Mesenchymal stem cell (in vitro differentiated cells and primary cell): Measurements from ENCODE around the gene PPP2R3C.
A peak's percentile ranks its signal among the peaks of the same experiment; 100 is the strongest.

Experiments used
- DNase-seq: peaks from one replicate; pipeline ENCODE4 v3.0.0-alpha.2; 2013
- H2AFZ ChIP-seq: one replicate; pipeline ENCODE4 v1.6.1; 2013; ENCODE audit warnings: low read depth, mild to moderate bottlenecking, control low read depth, inconsistent platforms, low read length, moderate library complexity
- H2AK5ac ChIP-seq: 2 replicates; pipeline ENCODE4 v1.6.1; 2013; ENCODE audit warnings: low read length, moderate library complexity, mild to moderate bottlenecking, inconsistent platforms; ENCODE audit not compliant: severe bottlenecking
- H2BK120ac ChIP-seq: one replicate; pipeline ENCODE4 v1.6.1; 2013; ENCODE audit warnings: low read depth, mild to moderate bottlenecking, inconsistent platforms, low read length, moderate library complexity
- H2BK12ac ChIP-seq, 2 experiments: one replicate each; pipeline ENCODE4 v1.6.1; 2013; ENCODE audit warnings: inconsistent platforms in 2 of 2, low read length in 2 of 2, mild to moderate bottlenecking in 2 of 2, moderate library complexity in 2 of 2, control low read depth in 1 of 2
- H2BK15ac ChIP-seq: one replicate; pipeline ENCODE4 v1.6.1; 2013; ENCODE audit warnings: mild to moderate bottlenecking, low read depth, inconsistent platforms; ENCODE audit not compliant: poor library complexity, severe bottlenecking
- H2BK5ac ChIP-seq: 2 replicates; pipeline ENCODE4 v1.6.1; 2013; ENCODE audit warnings: low read depth, mild to moderate bottlenecking, low read length, control low read depth, inconsistent platforms; ENCODE audit not compliant: poor library complexity, severe bottlenecking
- H3K14ac ChIP-seq, 2 experiments: one replicate each; pipeline ENCODE4 v1.6.1; 2013; ENCODE audit warnings: inconsistent platforms in 2 of 2, low read length in 2 of 2, control low read depth in 1 of 2, mild to moderate bottlenecking in 1 of 2, moderate library complexity in 1 of 2
- H3K18ac ChIP-seq, 2 experiments: one replicate each; pipeline ENCODE4 v1.6.1; 2013; ENCODE audit warnings: inconsistent platforms in 2 of 2, low read length in 2 of 2, control low read depth in 1 of 2, low read depth in 1 of 2, mild to moderate bottlenecking in 1 of 2
- H3K23ac ChIP-seq, 2 experiments: one replicate each; pipeline ENCODE4 v1.6.1; 2013; ENCODE audit warnings: inconsistent platforms in 2 of 2, low read length in 2 of 2, mild to moderate bottlenecking in 2 of 2, moderate library complexity in 2 of 2, control low read depth in 1 of 2
- H3K27ac ChIP-seq: 2 replicates; pipeline ENCODE4 v1.5.1; 2013; ENCODE audit warnings: mild to moderate bottlenecking, moderate library complexity, low read length, control low read depth, inconsistent platforms; ENCODE audit not compliant: poor library complexity, severe bottlenecking
- H3K27me3 ChIP-seq, 2 experiments: 2 replicates each; pipeline versions ENCODE4 v1.6.1 to v1.7.0; 2013; ENCODE audit warnings: low read length in 2 of 2, mild to moderate bottlenecking in 2 of 2, moderate library complexity in 2 of 2, control low read depth in 1 of 2, inconsistent platforms in 1 of 2; ENCODE audit not compliant: control insufficient read depth in 1 of 2, insufficient read depth in 1 of 2
- H3K36me3 ChIP-seq, 2 experiments: 2 replicates each; pipeline versions ENCODE4 v1.6.1 to v1.7.0; 2013; ENCODE audit warnings: low read length in 2 of 2, control low read depth in 1 of 2, inconsistent platforms in 1 of 2, low read depth in 1 of 2, mild to moderate bottlenecking in 1 of 2; ENCODE audit not compliant: insufficient read depth in 2 of 2, control insufficient read depth in 1 of 2
- H3K4ac ChIP-seq, 2 experiments: one replicate each; pipeline ENCODE4 v1.6.1; 2013; ENCODE audit warnings: inconsistent platforms in 2 of 2, low read length in 2 of 2, mild to moderate bottlenecking in 2 of 2, moderate library complexity in 2 of 2, control low read depth in 1 of 2, low read depth in 1 of 2
- H3K4me1 ChIP-seq: 2 replicates; pipeline ENCODE4 v1.6.1; 2013; ENCODE audit warnings: low read depth, low read length, control low read depth; ENCODE audit not compliant: control insufficient read depth, insufficient read depth
- H3K4me2 ChIP-seq: 2 replicates; pipeline ENCODE4 v1.6.1; 2013; ENCODE audit warnings: low read length, mild to moderate bottlenecking, inconsistent platforms; ENCODE audit not compliant: poor library complexity, severe bottlenecking
- H3K4me3 ChIP-seq, 2 experiments: 2 replicates each; pipeline versions ENCODE4 v1.5.1 to v1.7.0; 2013; ENCODE audit warnings: low read length in 2 of 2, mild to moderate bottlenecking in 2 of 2, control low read depth in 1 of 2, low read depth in 1 of 2; ENCODE audit not compliant: insufficient read depth in 1 of 2
- H3K79me1 ChIP-seq: replicated peaks from 2 replicates; pipeline ENCODE4 v1.6.1; 2013; ENCODE audit warnings: mild to moderate bottlenecking, control low read depth, low read length, inconsistent platforms; ENCODE audit not compliant: poor library complexity, severe bottlenecking
- H3K9ac ChIP-seq: 2 replicates; pipeline ENCODE4 v1.7.0; 2013; ENCODE audit warnings: mild to moderate bottlenecking, low read length, moderate library complexity
- H3K9me3 ChIP-seq: 2 replicates; pipeline ENCODE4 v1.7.0; 2013; ENCODE audit warnings: mild to moderate bottlenecking, low read length; ENCODE audit not compliant: control insufficient read depth
- H4K8ac ChIP-seq: one replicate; pipeline ENCODE4 v1.6.1; 2013; ENCODE audit warnings: inconsistent platforms, mild to moderate bottlenecking, low read length, moderate library complexity
- H4K91ac ChIP-seq: one replicate; pipeline ENCODE4 v1.6.1; 2013; ENCODE audit warnings: mild to moderate bottlenecking, low read length, inconsistent platforms
- WGBS: methylation state at CpG from one replicate; pipeline ENCODE4 v1.1.7; 2013; ENCODE audit warnings: mixed read lengths; 5-methylcytosine and 5-hydroxymethylcytosine counted together

PPP2R3C gene

DNA sequence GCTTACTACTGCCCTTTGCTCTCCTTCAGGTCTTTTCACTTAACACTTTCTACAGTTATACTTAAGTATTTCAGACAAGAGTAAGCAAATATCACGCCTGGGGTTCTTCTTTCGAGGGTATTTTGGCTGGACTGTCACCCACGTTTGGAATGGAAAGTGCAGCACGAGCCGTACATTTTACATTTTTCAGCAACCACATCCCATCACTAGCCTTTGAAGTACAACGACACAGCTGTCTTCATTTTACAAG, 76.1 kb downstream of the PPP2R3C start:
- H2BK12ac ChIP-seq, result no peak overlapping the region
- peaks cover 0 to 12% of the 10 kb centered on the region in 2 experiments for H3K36me3 ChIP-seq
- H3K14ac ChIP-seq, result no peak overlapping the region
- H2AK5ac ChIP-seq, result no peak overlapping the region
- H3K27me3 ChIP-seq, result no peaks in the 10 kb centered on the region
- H2AFZ ChIP-seq, result no peak overlapping the region
- no peak overlapping the region for H4K91ac ChIP-seq
- H3K79me1 ChIP-seq, result no peaks in the 10 kb centered on the region
- H2BK15ac ChIP-seq, result no peak overlapping the region
- no peak overlapping the region for H3K4ac ChIP-seq
- H4K8ac ChIP-seq, result peak overlapping the region; percentile 91
- H2BK120ac ChIP-seq, result no peak overlapping the region
- H3K4me3 ChIP-seq, result peak overlapping the region; percentile 70 to 85
- 2% methylated on average over 6 of the region's 6 CpGs for WGBS
- no peak overlapping the region for H2BK5ac ChIP-seq
- H3K23ac ChIP-seq, result no peak overlapping the region
- H3K18ac ChIP-seq, result peak overlapping the region; percentile 37 to 77
- H3K9me3 ChIP-seq, result no peaks in the 10 kb centered on the region
- H3K4me2 ChIP-seq, result peak overlapping the region; percentile 67
- DNase-seq, result no peak
- H3K27ac ChIP-seq, result peak overlapping the region; percentile 91
- peak overlapping the region; percentile 98 for H3K9ac ChIP-seq
- peaks cover 4% of the 10 kb centered on the region for H3K4me1 ChIP-seq

GRCh38 chr14:35044939-35045797, 76.6 kb downstream of the PPP2R3C start:
- Histone ChIP-seq H3K4me3 (peak overlapping the region in 1 of 2 experiments; percentile 85), H3K4me2 (peak overlapping the region; percentile 67), H3K36me3 (peaks cover 0 to 12% of the 10 kb centered on the region in 2 experiments), H2BK15ac (no peak overlapping the region), H3K14ac (no peak overlapping the region), H2BK5ac (no peak overlapping the region), H3K4me1 (peaks cover 4% of the 10 kb centered on the region), H2BK120ac (no peak overlapping the region), H2BK12ac (no peak overlapping the region), H3K9ac (peak overlapping the region; percentile 98), H4K91ac (no peak overlapping the region), H3K18ac (no peak overlapping the region), H2AFZ (no peak overlapping the region), H3K23ac (no peak overlapping the region), H2AK5ac (no peak overlapping the region), H3K9me3 (no peaks in the 10 kb centered on the region), H4K8ac (no peak overlapping the region), H3K27me3 (no peaks in the 10 kb centered on the region), H3K79me1 (no peaks in the 10 kb centered on the region), H3K4ac (no peak overlapping the region), H3K27ac (peak overlapping the region; percentile 91)
- DNase-seq, result no peak
- 51% methylated on average over 8 of the region's 8 CpGs for WGBS

- 100% methylated on average over 1 of the region's 2 CpGs for WGBS
- Histone ChIP-seq H3K27ac (no peak overlapping the region), H3K4me2 (no peak overlapping the region), H2BK15ac (no peak overlapping the region), H3K79me1 (no peaks in the 10 kb centered on the region), H2BK120ac (no peak overlapping the region), H3K4ac (no peak overlapping the region), H3K4me1 (peaks cover 2% of the 10 kb centered on the region), H3K4me3 (no peak overlapping the region), H2BK5ac (no peak overlapping the region), H3K23ac (no peak overlapping the region), H2AK5ac (no peak overlapping the region), H3K18ac (no peak overlapping the region), H3K36me3 (no peaks in the 10 kb centered on the region), H2AFZ (no peak overlapping the region), H3K27me3 (no peaks in the 10 kb centered on the region), H2BK12ac (no peak overlapping the region), H4K91ac (no peak overlapping the region), H3K9ac (no peak overlapping the region), H3K9me3 (no peaks in the 10 kb centered on the region), H3K14ac (no peak overlapping the region), H4K8ac (no peak overlapping the region)
- DNase-seq, result no peak
Measured at GRCh38 chr14:35043046-35043445, 78.7 kb downstream of the PPP2R3C start.

- WGBS, result 85% methylated on average over 2 of the region's 3 CpGs
- no peak overlapping the region for H2AFZ ChIP-seq
- no peak overlapping the region for H3K18ac ChIP-seq
- no peak overlapping the region for H3K4ac ChIP-seq
- no peak overlapping the region for H4K91ac ChIP-seq
- H2BK12ac ChIP-seq, result no peak overlapping the region
- no peaks in the 10 kb centered on the region for H3K27me3 ChIP-seq
- no peak overlapping the region for H3K4me3 ChIP-seq
- no peaks in the 10 kb centered on the region for H3K36me3 ChIP-seq
- no peak overlapping the region for H2BK5ac ChIP-seq
- no peak overlapping the region for H3K14ac ChIP-seq
- no peak overlapping the region for H2AK5ac ChIP-seq
- no peaks in the 10 kb centered on the region for H3K79me1 ChIP-seq
- no peak overlapping the region for H3K9ac ChIP-seq
- no peak overlapping the region for H3K23ac ChIP-seq
- no peak overlapping the region for H2BK15ac ChIP-seq
- H2BK120ac ChIP-seq, result no peak overlapping the region
- H3K4me2 ChIP-seq, result no peak overlapping the region
- no peak overlapping the region for H4K8ac ChIP-seq
- H3K27ac ChIP-seq, result no peak overlapping the region
- no peaks in the 10 kb centered on the region for H3K9me3 ChIP-seq
- no peak for DNase-seq
- peaks cover 2% of the 10 kb centered on the region for H3K4me1 ChIP-seq
Measured at GRCh38 chr14:35042632-35043031, 79.2 kb downstream of the PPP2R3C start.
